HG03175 (cell line): ENCODE measurements around the gene HHAT.

Experiments
- ATAC-seq: cut with Tn5 transposase; IDR thresholded peaks from one replicate; pipeline ENCODE4 v1.9.1; 2021; ENCODE audit warnings: mild to moderate bottlenecking, moderate library complexity; ENCODE audit not compliant: unreplicated experiment

Gene HHAT

DNA sequence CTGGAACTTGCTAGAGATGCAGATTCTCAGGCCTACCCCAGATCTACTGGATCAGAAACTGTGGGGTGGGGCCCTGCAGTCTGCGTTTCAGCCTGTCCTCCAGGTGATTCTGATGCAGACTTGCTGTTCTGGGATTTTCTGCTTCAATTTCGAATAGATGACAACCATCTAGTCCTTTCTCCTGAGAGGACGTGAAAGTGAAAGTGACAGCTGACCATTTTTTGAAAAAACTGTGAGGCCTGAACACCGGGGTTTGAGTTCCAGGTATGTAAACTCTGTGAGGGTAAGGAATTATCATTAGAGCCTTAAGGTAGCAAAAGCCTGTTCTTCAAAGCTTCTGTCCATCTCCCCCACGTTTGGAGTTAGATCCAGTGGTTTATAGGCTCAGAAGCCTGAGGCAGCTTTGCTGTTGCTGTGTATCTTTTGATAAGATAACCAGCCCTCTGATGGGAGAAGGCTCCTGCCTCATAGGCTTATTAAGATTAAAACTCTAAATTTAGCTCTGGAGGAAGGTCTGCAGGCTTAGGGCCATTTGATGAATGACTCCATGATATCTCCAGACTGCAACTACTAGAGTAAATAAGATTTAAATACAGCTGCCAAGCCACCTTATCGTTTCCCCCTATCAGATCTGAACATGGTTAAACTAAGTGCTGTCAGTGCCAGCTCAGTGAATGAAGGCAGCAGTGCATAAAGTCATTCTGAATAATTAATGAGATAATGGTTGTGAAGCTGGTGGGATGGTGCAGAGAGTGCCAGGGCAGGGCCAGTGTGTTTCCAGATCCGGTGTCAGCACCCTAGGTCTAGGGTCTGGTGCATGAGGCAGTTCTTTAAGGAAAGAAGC lies 335.2 kb downstream of the HHAT start:
- no peak for ATAC-seq

DNA sequence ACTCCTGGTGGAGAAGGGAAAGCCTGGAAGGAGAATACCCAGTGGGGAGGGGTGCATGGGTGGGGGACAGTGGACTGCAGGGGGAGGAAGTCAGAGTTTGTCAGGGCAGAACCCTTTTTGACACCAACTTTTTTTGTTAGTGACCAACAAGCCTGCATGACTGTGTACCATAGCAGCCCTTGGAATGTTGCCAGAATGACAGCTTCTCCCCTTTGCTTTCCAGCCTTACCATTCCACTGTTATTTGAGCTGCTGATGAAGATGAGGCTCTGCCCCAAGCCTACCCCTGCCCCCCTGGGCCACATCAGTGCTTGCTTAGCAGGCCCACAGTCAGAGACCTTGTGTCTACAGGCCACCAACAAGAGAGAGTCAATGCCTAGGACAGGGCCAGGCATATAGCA lies 341.2 kb downstream of the HHAT start:
- ATAC-seq = no peak

DNA sequence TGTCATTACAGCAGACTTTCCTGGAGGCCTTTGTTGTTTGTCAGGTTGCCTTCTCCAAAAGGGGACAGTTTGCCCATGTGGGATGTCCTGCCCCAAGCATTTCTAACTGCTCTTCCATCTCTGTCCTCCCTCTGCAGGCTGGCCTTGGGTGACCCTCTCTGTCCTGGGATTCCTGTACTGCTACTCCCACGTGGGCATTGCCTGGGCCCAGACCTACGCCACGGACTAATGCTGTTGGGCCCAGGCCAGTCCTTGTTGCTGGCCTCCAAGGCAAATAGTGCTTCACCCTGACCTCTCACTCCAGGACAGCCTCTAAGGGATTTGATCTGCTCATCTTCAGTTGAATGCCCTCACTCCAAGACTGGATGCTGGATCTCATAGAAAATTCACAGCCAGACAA lies 345.4 kb downstream of the HHAT start:
- ATAC-seq = no peak

DNA sequence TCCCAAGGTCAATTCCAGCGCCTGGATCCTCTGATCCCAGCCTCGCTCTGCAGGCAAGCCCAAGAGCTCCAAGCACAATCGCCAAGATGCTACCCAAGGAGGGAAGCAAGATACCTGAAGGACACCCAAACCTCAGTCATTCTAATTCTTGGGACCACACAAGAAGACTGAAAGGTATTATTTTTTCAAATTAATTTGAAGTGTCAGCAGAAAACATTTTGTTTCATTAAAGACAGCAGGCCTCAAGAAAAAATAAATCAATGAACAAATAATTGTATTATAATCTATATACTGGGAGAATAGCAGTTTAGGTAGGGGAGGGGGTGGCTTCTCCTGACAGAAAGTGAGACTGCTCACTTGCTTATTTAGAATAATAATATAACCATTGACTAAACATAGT lies 347.8 kb downstream of the HHAT start:
- no peak for ATAC-seq

GRCh38 chr1:210677533-210677932 lies 348.8 kb downstream of the HHAT start:
- ATAC-seq = peak; percentile 68

GRCh38 chr1:210678306-210678705 lies 349.6 kb downstream of the HHAT start:
- ATAC-seq = no peak

DNA sequence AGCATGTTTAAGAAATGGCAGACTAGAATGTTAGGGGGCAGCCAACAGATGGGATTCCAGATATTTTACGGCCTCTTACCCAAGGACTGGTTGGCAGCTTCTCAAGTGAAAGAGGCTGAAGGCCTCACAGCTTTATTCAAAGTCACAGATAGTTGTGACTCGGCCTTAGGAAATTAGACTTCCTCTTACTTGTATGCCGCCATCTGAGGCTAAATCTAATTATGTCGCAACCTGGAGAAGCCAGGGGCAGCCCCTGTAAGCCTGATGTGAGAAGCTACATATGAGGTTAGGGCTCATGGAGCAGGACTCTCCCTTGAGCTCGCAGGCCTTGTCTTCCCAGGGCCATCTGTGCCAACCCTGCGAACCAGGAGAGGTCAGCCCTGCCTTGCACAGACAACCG lies 352.5 kb downstream of the HHAT start:
- ATAC-seq = no peak

GRCh38 chr1:210683403-210684047 lies 354.8 kb downstream of the HHAT start:
- ATAC-seq = no peak

DNA sequence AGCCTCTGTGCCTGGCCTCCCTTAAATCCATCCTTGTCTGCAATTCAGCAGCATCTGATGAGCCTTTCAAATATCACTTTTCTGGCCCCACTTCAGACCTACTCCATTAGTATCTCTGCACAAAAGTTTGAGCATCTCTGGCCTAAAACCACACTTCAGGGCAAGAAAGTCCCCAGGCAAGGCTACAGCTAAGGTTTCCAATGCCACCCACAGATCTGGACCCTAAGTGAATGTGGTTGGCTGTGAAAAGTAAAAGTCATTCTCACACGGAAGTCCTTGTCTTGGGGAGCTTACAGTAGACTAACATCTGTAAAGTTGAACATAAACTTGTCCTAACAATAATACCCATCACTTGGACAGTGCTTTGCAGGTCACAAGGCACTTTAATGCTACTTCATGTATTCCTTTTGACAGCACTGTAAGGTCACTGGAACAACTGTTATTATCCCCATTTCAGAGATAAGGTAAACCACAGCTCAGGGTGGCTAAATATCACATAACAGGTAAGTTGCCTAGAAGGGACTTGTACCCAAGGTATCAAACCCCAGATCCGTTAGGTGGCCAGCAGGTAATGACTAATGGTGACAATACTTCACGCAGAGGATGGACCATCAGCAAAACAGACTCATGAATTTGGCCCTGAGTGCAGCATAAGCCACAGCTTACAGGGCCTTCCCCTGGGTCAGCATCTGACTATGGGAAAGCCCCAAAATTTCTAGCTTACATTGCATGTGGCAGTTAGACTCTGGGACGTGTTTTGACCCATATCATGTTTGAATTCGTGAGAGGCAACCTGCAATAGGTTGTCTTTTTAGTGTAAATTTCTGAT lies 356.0 kb downstream of the HHAT start:
- peak; percentile 79 for ATAC-seq

GRCh38 chr1:210685295-210685650 lies 356.6 kb downstream of the HHAT start:
- ATAC-seq = no peak

DNA sequence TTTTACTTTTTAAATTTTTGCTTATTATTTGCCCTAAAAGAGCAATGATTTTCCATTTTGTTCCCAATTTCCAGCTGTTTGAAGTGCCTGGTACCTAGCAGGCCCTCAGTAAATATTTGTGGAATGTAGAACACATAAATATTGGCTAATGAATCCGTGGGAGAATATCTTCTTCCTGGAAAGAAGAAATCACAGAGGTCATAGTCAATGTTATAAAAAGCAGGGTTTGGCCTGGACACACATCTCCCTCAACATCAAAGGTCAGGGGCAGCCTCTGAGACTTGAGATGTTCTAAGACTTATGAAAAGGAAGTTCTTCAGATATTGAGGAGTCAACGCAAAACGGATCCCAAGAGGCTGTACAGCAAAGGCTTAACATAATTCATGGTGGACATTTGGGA lies 358.1 kb downstream of the HHAT start:
- ATAC-seq = no peak

GRCh38 chr1:210687582-210688279 lies 359.0 kb downstream of the HHAT start:
- ATAC-seq = no peak

DNA sequence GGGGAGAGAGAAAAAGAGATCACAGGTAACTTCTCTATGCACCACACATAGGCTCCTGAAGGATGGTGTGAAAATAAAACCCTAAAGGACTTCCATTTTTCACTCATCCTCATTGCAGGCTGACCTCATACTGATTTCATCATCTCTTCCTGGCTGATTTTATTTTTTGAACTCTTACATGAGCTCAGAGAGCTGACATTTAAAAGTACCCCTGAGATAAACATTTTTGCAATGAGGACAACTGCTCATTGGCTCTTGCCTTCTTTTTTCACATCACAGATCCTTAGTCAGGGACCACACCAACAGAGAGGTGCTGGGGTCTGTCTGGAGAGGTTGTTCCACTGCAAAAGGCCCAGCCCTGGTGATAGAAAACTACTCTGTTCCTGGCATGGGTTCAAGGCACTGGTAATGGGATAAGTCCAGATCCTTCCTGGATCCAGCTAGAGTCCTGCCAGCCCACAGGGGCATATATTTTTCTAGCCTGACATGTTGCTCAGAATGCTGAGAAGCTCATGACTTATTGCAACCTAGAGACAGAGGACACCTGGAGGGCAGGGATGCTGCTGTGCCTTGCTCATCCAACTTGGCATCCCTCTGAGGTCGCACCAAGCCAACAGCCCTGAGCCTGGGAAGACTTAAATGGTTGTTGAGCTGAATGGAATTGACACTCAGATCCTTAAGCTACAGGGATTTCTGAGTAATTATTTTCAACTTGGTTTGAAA lies 360.0 kb downstream of the HHAT start:
- no peak for ATAC-seq

GRCh38 chr1:210689826-210690225 lies 361.1 kb downstream of the HHAT start:
- no peak for ATAC-seq

DNA sequence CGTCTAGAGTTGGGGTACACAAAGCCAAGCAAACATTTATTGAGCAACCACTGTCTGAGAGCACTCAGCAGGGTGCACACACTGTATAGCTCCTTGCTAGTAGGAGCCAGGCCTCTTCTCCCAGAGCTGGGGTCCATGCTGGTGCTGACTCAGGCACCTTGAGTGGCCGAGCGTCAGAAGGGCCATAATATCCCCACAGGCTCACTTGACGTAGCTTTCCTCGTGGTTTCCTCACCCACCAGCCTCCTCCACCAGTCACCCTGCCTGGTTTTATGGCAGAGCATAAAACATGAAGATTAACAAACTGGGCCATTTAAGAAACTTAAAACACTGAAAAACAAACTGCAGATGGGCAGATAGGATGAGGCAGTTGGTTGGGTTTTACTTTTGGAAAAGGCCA lies 361.5 kb downstream of the HHAT start:
- ATAC-seq = no peak

DNA sequence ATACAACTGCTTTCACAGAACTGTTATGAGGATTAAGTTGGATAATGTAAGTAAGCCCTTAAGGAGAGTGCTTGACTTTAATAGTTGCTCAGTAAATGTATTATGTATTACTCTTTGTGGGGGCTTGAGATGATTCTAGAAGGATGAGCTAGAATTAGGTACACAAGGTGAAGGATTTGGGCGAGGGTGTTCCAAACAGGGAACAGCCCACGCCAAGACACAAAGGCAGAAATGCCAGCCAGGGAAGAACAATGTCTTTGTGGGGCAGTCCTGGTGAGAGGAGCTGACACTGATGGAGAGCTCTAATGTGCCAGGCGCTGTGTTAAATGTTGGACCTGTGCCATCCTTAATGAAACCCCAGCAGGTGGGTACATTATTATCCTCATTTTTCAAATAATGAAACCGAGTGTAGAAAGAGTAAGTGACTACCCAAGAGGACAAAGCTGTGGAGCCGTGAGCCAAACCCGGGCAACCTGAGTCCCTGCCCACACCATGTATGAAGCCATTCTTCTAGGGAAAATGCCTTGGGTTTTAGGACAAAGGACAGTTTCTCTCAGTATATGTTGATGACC lies 362.4 kb downstream of the HHAT start:
- no peak for ATAC-seq

DNA sequence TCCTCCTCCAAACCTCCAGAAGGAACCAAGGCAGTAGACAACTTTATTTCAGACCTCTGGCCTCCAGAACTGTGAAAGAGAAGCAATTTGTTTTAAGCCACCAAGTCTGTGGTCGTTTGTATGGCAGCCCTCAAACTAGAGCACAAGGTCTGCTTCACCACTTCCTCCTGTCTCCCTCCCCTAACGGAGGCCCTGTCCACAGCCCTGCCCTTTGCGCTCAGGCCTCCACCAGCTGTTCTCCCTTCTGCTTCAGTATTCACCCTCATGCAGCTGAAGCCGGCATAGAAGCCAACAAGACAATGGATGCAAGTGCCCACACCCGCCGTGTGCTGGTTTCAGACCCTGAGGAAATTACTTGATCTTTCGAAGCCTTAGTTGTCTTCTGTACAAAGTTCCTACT lies 364.1 kb downstream of the HHAT start:
- ATAC-seq = peak; percentile 38

- no peak for ATAC-seq
These were observed 366.3 kb downstream of the HHAT start for GRCh38 chr1:210695026-210695425.

DNA sequence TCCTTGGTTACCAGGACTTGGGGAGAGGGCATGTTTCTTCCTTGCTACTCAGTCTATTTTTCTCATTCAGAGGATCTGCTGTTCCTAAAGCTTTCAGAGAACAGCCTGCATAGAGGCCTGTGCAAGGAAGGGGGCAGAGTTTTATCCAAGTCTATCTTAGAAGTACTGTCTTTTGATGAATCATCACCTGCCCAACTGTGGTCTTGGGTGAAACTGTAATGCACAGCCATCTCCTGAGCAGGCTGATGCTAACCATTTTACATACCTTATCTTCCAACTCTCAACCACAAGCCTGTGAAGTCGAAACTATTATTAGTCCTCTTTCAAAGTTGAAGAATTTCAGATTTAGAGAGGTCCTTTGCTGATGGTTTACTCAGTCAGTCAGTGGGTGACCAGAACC lies 368.0 kb downstream of the HHAT start:
- peak; percentile 95 for ATAC-seq

DNA sequence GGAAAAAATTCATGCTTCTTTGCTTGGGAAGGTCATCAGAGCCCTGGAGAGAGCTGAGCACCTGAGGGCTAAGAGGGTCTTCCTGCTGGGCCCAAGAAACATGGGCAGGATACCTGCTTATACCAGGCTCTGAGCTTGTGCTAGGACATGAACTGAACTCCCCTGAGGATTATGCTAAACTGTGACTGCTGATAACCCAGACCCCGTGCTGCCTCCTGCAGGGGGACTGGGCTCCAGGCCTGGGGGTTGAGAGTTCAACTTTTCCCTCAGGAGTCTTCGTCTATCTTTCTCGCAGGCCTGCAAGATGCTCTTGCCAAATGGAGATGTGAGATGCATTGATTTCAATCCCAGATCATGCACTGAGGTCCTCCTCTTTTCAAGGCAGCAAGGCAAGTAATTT lies 368.5 kb downstream of the HHAT start:
- no peak for ATAC-seq
